H1 (cell line): Measurements from ENCODE around the gene GDPD2. TPM values are rescaled to one million over a fixed set of nuclear protein-coding genes. Genes with fewer than 3 reads are reported as not detected.

Experiments used
- ASH2L ChIP-seq: fragments of 200-600, 300-600 bp; sonication (generic); IDR thresholded peaks from one replicate; pipeline ENCODE4 v1.7.1; 2017; ENCODE audit warnings: low read length
- ATF2 ChIP-seq: IDR thresholded peaks from 2 replicates; pipeline ENCODE4 v1.6.1; 2012; ENCODE audit warnings: low read length, inconsistent platforms
- BACH1 ChIP-seq: IDR thresholded peaks from 2 replicates; pipeline ENCODE4 v1.6.1; 2012; ENCODE audit warnings: low read length, improper control_type of control experiment
- CBX8 ChIP-seq: fragments of 300-800, 300-1000 bp; sonication (generic); IDR thresholded peaks from 2 replicates; pipeline ENCODE4 v1.7.1; 2016; ENCODE audit warnings: low read depth, low read length, borderline replicate concordance
- GABPA ChIP-seq: IDR thresholded peaks from 2 replicates; pipeline ENCODE4 v1.6.1; 2011; ENCODE audit warnings: mild to moderate bottlenecking, low read length, moderate library complexity, borderline replicate concordance; ENCODE audit not compliant: insufficient read depth
- JUN ChIP-seq: IDR thresholded peaks from 2 replicates; pipeline ENCODE4 v1.6.1; 2011; ENCODE audit warnings: low read depth, mild to moderate bottlenecking, improper control_type of control experiment, low read length
- KDM1A ChIP-seq: fragments of 200-600, 300-600 bp; sonication (generic); IDR thresholded peaks from 2 replicates; pipeline ENCODE4 v1.7.1; 2016; ENCODE audit warnings: mild to moderate bottlenecking, low read length, borderline replicate concordance
- KDM4A ChIP-seq: IDR thresholded peaks from one replicate; pipeline ENCODE4 v1.7.1; 2012; ENCODE audit warnings: low read depth, mild to moderate bottlenecking, moderate library complexity, low read length, inconsistent platforms; ENCODE audit not compliant: severe bottlenecking
- POLR2A ChIP-seq, 2 experiments: IDR thresholded peaks; 1 replicate in 1 of 2; 2 replicates in 1 of 2; pipeline ENCODE4 v1.6.1; 2011; ENCODE audit warnings: low read depth in 2 of 2, low read length in 2 of 2, mild to moderate bottlenecking in 2 of 2; ENCODE audit errors: control extremely low read depth in 1 of 2
- RFX5 ChIP-seq: IDR thresholded peaks from 2 replicates; pipeline ENCODE4 v1.6.1; 2011; ENCODE audit warnings: low read depth, low read length, improper control_type of control experiment, borderline replicate concordance
- SIN3A ChIP-seq, 2 experiments: IDR thresholded peaks in 1 of 2; conservative IDR thresholded peaks in 1 of 2; 2 replicates each; pipeline ENCODE4 v1.6.1; 2011 to 2012; ENCODE audit warnings: low read length in 2 of 2, improper control_type of control experiment in 1 of 2, low read depth in 1 of 2, mild to moderate bottlenecking in 1 of 2
- SIRT6 ChIP-seq: IDR thresholded peaks from one replicate; pipeline ENCODE4 v1.7.1; 2012; ENCODE audit warnings: low read length, inconsistent platforms
- SP1 ChIP-seq: IDR thresholded peaks from 2 replicates; pipeline ENCODE4 v1.6.1; 2011; ENCODE audit warnings: low read depth, low read length
- SP2 ChIP-seq: IDR thresholded peaks from 2 replicates; pipeline ENCODE4 v1.6.1; 2012; ENCODE audit warnings: mild to moderate bottlenecking, low read length, inconsistent platforms
- SUZ12 ChIP-seq: fragments of 200-600 bp; sonication (generic); IDR thresholded peaks from 2 replicates; pipeline ENCODE4 v1.6.1; 2012; ENCODE audit warnings: mild to moderate bottlenecking, inconsistent platforms, low read length, moderate library complexity, mixed read lengths
- TAF1 ChIP-seq: IDR thresholded peaks from 2 replicates; pipeline ENCODE4 v1.6.1; 2011; ENCODE audit warnings: mild to moderate bottlenecking, low read depth, low read length
- TAF7 ChIP-seq: optimal IDR thresholded peaks from 2 replicates; pipeline ENCODE3; 2011; ENCODE audit warnings: low read depth, mild to moderate bottlenecking, inconsistent platforms, low read length, moderate library complexity, borderline replicate concordance
- TCF12 ChIP-seq: IDR thresholded peaks from 2 replicates; pipeline ENCODE4 v1.6.1; 2011; ENCODE audit warnings: low read depth, mild to moderate bottlenecking, low read length
- polyA plus RNA-seq, 7 experiments: library from polyadenylated mRNA; depleted of rRNA in 3 of 7; stranded (reverse) in 5 of 7; unstranded in 2 of 7; fragments of >200 nt in 5 of 7; fragments of 200-250 nt in 2 of 7; gene quantifications; 1 replicate in 5 of 7; 2 replicates in 1 of 7; 4 replicates in 1 of 7; pipeline versions ENCODE4 v1.2.1 to v1.2.3, GENCODE V29; 2011 to 2013; ENCODE audit warnings: missing spikeins in 2 of 7, mixed read lengths in 2 of 7
- total RNA-seq: library from RNA; stranded (reverse); fragmentation: NEBNext Ultra II Directional; extraction: Animal tissue kit (Norgen Biotek cat#: 25700); gene quantifications from 2 replicates; pipeline ENCODE4 v1.2.1, GENCODE V29; 2021

Gene GDPD2
- total and polyA plus RNA-seq, 2 of the 8 experiments (the other 6 are each of a cell fraction or from before 2014, with no cell fraction given), result 25.6 to 68.3 TPM

DNA sequence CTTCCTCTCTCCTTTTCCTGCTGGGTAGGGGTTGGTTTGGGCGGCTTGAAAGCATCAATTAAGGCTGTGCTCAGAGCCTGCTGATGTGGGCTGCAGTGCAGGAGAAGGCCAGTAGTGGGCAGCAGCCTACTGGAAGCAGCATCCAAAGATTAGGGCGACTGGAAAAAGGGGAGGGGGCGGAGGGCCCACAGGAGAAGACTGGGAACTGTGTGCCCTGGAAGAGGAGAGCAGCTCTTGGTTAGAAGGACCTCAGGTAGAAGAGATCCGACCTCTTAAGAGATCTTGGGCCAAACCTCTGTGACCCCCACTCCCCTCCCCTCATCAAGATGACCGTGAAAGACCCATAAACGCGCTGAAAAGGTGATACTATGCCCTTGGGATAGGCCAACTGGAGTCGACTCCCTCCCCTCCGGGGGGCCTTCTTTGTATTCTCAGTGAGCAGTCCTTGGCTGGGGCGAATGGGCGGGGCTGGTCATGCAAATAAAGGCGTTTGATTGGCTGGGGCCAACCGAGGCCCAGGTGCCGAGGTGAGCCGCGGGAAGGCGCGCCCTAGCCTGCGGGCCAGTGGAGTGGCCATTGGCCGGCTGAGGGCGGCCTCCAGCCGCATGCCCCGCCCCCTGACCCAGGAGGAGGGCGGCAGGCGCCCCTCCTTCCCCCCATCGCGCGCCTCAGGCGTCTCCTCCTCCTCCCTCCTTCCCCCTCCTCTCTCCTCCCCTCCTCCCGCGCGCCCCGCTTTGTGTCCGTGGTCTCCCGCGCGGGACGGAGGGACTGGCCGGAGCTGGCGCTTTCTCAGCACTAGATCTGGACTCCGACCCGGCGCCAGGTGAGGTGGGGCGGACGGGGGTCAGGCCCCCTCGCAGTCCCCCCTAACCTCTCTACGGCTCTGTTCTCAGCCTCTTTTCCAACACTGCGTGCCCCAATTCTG, 31.6 kb downstream of the GDPD2 start (continued):
- TF ChIP-seq BACH1 (no peak), SUZ12 (no peak), KDM1A (no peak), SIRT6 (no peak), SP1 (0 out of 2 replicates have a peak, but pooled peaks have one; percentile 10), ASH2L (no peak), CBX8 (no peak), ATF2 (no peak), KDM4A (peak; percentile 48), TCF12 (no peak), SIN3A (conservative IDR thresholded peaks at IDR 0.05 in 1 of 2, IDR thresholded peaks at IDR 0.05 in 1 of 2; ENCODE audit: low read depth in 1 of 2, low read length in 2 of 2) (0 out of 4 replicates have a peak, but pooled peaks of 1 of the 2 experiments have one; percentile 26), SP2 (no peak), POLR2A (IDR thresholded peaks at IDR 0.05; ENCODE audit: control extremely low read depth in 1 of 2, low read depth in 2 of 2, low read length in 2 of 2) (peak in 1 of 2 experiments; percentile 41; a peak in 1 of 3 replicates), JUN (no peak), TAF7 (no peak), TAF1 (peak; percentile 39), GABPA (no peak), RFX5 (no peak)
- TF ChIP-seq, all 59 proteins: peak for 9
